GM21381 (cell line): Measurements from ENCODE around the gene TMEM132D.
"Not testable (repeated sequence)": the region's sequence is repeated elsewhere in the genome, so short reads cannot be mapped to it uniquely, and the experiment has no call there.

Experiments used
- ATAC-seq: cut with Tn5 transposase; IDR thresholded peaks from one replicate; pipeline ENCODE4 v1.9.1; 2021; ENCODE audit warnings: mild to moderate bottlenecking, moderate library complexity; ENCODE audit not compliant: unreplicated experiment

Gene TMEM132D

DNA sequence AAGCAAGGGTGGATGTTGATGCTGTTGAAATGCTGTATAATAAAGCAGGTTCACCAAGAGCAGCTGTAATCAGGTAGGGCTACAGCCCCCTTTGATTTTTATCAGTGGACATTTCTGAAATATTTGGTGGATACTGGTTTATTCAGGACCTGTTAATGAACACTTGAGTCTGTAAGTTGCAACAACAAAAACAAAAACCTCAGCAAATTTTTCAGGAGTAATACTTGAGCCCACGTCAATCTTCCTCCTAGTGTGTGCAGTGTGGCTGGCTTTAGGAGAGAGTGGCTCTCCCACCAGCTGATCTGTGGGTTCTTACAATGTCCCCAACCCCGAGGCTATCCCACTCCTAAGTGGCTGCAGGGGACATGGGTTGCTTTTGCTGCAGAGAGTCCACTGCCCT, 702.8 kb downstream of the TMEM132D start:
- ATAC-seq, result no peak

DNA sequence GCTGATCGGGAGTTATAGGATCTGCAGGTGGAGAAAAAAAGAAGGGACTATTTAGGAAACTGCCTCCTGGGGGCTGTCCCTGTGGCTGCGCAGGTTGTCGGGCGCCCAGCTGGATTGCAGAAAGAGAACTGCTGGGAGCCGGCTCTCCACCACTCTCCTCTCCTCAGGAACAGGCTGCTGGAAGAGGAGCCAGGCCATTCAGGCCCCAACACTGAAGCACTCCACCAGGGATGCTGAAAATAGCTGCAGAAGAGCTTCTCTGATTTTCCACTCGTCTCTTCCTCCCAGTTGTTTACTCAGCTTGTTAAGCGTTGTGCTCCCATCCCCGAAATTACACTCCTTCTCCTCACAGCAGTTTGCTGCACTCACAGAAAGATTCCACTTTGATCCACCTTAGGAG, 703.2 kb downstream of the TMEM132D start:
- no peak for ATAC-seq

GRCh38 chr12:129196927-129197326, 706.9 kb downstream of the TMEM132D start:
- ATAC-seq, result no peak

DNA sequence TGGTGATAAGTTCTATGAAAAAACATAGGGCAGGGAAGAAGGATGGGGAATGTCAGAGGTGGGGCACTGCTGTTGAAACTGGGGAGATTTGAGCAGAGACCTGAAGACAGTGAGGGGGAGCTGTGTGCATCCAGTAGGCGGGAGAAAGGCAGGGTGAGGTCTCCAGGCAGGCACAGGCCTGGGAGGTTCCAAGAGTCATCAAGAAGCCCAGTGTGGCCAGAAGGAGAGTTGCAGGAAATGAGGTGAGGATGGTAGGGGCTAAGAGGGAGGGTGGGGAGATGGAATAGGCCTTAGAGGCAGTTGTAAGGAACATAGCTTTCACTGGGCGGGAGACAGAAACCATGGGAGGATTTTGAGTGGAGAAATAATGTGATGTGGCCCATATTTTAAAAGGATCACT, 708.7 kb downstream of the TMEM132D start:
- no peak for ATAC-seq

DNA sequence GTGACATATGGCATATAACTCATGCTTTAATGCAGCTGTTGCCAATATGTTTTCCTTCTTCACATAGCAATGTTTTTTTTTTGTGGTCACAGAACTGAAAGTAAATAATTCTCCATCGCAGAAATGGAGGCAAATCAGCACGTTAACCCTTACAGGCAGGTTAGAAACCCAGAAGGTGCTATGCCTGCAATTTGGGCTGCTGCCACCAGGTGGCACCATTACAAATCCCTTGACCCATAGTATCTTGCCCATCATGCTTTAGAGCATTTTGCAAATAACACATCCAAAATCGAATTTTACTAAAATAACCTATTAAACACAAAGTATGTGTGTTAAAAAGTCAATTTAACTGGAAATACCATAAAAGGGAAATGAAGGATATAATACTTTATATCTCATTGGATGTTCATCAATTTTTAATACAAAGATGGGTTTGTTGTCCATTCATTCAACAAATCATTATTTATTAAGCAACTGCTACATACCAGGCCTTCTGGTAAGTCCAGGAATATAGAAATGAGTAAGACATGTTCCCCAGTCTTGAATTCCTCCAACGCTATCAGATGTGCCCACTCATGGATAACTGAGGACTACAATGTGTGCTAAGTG, 710.5 kb downstream of the TMEM132D start:
- no peak for ATAC-seq

- no peak for ATAC-seq
These were observed 713.0 kb downstream of the TMEM132D start for GRCh38 chr12:129190827-129191226.

DNA sequence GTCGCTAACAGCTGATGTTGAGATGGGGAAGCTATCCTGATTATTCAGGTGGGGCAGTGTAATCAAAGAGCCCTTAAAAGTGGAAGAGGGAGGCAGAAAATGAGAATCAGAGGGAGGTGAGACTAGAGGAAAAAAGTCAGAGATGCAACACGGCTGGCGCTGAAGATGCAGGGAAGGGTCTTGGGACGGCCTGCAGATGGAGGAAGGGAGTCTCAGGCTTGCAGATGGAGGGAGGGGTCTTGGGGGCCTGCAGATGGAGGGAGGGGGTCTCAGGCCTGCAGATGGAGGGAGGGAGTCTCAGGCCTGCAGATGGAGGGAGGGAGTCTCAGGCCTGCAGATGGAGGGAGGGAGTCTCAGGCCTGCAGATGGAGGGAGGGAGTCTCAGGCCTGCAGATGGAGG, 713.9 kb downstream of the TMEM132D start:
- not testable (repeated sequence) for ATAC-seq

GRCh38 chr12:129186952-129187351, 716.9 kb downstream of the TMEM132D start:
- no peak for ATAC-seq

DNA sequence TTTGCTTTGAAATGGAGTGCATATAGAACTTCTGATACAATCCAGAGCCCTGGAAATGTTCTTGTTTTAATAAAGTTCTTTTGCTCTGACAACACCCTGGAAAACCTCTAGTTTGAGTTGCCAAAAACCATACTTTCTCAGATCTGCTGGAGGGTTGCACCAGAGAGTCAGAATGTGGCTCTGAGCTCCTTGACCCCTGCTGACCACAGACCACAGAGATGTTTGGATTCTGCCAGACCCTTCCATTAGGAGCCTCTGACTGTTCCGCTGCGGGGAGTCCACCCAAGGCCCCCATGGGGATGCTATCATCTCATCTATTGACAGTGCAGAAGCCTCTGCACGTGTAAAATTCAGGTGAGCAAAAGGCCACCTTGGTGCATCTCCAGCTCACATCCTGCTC, 718.0 kb downstream of the TMEM132D start:
- no peak for ATAC-seq

DNA sequence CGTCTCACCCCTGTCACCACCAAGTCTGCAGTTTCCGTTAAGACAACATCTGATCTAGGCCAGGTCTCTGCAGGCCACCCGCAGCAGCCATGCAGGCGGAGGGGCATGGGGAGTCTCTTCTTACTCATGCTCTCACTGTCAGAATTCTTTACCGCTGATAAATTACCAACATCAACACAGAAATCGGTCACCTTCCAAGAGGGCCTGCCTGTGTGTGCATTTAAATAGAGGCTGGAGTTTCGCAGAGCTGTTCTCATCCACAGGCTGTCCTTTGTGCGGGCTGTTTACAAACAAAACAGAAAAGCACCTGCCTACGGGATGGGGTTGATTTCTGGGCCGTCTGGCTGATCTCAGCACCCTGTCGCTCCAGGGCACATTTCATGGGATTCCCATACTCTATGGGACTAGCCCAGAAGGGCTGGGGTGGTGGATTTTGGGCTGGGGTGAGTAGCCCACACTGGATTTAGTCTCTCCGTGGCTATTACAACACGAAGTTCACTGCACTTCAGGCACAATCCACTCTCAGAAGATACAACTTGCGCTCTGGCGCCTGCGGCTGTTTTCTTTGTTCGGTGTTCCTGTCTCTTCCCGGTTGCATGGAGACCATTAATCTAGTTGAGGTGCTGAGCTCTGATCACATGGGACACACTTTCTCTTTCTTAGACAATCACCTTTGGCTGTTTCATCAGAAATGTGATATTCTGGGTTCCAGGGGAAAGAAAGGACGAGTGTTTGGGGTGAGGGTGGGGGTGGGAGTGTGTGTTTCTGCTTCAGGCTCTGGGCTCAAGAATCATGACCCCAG, 719.5 kb downstream of the TMEM132D start:
- no peak for ATAC-seq

- no peak for ATAC-seq
These were observed 723.8 kb downstream of the TMEM132D start for GRCh38 chr12:129179941-129180553.

DNA sequence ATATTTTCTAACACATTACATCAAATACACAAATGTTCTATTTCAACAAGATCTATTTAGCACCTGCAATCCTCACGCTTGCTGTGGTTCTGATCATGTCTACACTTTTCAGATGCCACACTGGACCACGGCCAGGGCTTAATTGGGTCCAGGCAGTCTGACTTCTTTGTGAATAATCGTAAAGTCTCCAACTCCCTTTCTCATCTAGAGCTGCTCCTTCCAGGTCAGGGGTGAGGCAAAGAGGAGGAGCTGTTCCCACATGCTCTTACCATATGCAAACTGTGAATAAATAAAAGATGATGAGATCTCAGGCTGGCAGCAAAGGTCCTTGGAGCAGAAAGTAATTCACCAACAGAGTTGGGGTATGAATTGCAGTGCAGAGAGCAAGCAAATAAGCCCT, 733.9 kb downstream of the TMEM132D start:
- no peak for ATAC-seq

GRCh38 chr12:129163861-129164260, 740.0 kb downstream of the TMEM132D start:
- ATAC-seq, result no peak

DNA sequence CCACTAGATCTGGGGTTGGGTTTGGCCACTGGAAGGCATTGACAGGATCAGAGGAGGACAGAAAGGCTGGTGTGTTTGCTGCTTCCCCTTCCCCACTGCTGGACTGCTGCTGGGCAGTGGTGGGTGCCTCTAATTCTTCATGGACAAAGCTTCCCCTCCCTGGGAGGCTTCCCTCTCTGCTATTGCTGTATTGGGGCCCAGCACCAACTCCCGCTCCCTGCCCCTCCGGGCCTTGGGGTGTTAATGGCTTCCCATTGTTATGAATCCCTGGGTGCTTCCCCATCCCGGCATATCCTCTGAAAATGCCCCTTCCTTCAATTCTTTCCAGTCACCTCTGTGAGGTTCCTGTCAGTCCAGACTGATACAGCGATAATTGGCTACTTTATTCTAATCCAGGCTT, 740.4 kb downstream of the TMEM132D start:
- no peak for ATAC-seq

GRCh38 chr12:129162805-129163204, 741.0 kb downstream of the TMEM132D start:
- no peak for ATAC-seq

GRCh38 chr12:129161511-129161910, 742.3 kb downstream of the TMEM132D start:
- ATAC-seq, result no peak

GRCh38 chr12:129160282-129160681, 743.5 kb downstream of the TMEM132D start:
- no peak for ATAC-seq

DNA sequence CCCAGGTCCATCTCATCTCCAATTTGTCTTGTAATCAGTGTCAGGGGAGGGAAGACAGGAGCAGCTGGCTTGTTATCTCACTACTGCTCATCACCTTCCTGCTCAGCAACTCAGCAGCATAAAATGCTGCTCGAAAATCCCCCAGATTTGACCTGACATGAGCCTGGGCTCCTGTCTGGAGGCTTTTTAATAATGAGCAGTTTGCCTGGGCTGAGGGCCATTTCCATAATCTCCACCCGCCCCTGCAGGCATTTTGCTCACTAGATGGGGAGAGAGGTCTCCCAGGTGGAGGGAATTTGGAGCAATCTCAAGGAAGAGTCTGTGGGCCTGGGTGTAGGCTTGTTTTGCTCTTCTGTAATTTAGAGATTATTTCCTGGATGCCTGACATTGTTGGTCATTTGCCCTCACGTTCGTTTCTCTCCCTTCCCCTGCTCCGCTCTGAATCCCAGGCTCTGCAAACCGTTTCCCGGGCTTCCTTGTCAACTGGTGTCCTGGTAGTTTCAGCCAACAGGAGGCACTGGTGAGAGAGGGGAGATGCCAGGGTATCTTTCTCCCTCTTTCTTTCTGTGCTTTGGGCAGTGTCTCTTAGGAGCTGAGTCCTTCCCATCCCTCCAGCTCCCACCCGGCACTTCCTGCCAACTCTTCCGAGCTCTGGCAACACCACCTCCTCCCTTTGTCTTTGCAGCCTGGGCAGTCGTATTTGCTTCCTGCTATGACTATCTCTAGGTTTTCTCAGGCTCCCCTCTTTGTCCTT, 751.3 kb downstream of the TMEM132D start:
- no peak for ATAC-seq

DNA sequence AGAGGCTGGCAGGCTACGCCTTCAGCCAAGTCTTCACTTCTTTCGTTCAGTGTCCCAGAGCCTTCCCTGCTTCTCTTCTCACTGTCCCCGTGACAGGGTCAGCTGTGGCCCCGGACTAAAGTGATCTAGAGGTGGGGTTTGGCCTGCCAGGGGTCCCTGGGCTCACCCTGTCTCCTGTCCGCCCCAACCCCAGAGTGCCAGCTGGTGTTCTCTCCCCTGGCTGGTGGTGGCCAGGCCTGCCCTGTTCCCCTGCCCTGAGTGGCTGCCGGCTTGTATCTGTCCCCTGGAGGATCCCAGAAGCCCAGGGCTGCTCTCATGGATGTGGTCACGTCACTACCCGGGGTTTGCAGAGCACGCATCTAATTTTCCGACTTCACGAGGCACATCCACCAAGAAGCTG, 753.1 kb downstream of the TMEM132D start:
- no peak for ATAC-seq

GRCh38 chr12:129145381-129145780, 758.4 kb downstream of the TMEM132D start:
- ATAC-seq, result no peak

DNA sequence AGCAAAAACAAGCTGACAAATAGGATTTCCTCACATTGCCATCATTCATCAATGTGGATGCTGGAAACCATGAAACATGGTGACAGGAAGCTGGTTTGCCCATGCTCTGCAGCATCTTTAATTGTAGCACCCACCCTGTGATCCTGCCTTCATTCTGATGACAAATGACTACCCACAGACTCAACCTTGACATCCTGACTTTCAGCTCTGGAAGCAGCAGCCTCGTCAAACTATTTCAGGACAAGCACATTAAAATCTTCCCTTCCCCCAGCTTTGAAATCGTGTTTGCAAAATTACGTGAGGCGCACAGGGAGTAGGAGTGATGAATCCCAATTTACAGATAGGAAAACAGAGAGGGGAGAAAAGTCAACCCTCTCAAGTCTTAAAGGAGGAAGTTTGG, 765.0 kb downstream of the TMEM132D start:
- ATAC-seq, result no peak
